Activated CD8-positive, alpha-beta memory T cell treated with anti-CD3 and anti-CD28 coated beads, Interleukin-2, amount 50 U/mL, for 24 hours (primary cell): ENCODE data around the gene ZCCHC24.

ENCODE experiments used
- DNase-seq: peaks from one replicate; pipeline ENCODE4 v3.0.0-alpha.2; 2020; ENCODE audit errors: extremely low read depth

ZCCHC24 gene

GRCh38 chr10:79445161-79445976 lies at the start of gene ZCCHC24:
TSS of gene ZCCHC24 (minus strand) at chr10:79445624. CDS start at chr10:79445440, 184 bp downstream.
- DNase-seq: peak; percentile 87

GRCh38 chr10:79493806-79494205 lies 48.4 kb upstream of the ZCCHC24 start:
- DNase-seq: no peak

- DNase-seq: no peak
These were observed 47.4 kb upstream of the ZCCHC24 start for GRCh38 chr10:79492839-79493238.

- no peak for DNase-seq
These were observed 46.8 kb upstream of the ZCCHC24 start for GRCh38 chr10:79492256-79492655.

GRCh38 chr10:79491143-79491835 lies 45.9 kb upstream of the ZCCHC24 start:
- no peak for DNase-seq

GRCh38 chr10:79490400-79491142 lies 45.1 kb upstream of the ZCCHC24 start:
- no peak for DNase-seq

GRCh38 chr10:79488870-79489269 lies 43.4 kb upstream of the ZCCHC24 start:
- no peak for DNase-seq

- no peak for DNase-seq
These were observed 42.9 kb upstream of the ZCCHC24 start for GRCh38 chr10:79488336-79488735.

GRCh38 chr10:79487296-79488194 lies 42.1 kb upstream of the ZCCHC24 start:
- DNase-seq: peak; percentile 3

- no peak for DNase-seq
These were observed 39.1 kb upstream of the ZCCHC24 start for GRCh38 chr10:79484476-79484875.

- no peak for DNase-seq
These were observed 38.5 kb upstream of the ZCCHC24 start for GRCh38 chr10:79483948-79484347.

GRCh38 chr10:79483299-79483698 lies 37.9 kb upstream of the ZCCHC24 start:
- DNase-seq: no peak

GRCh38 chr10:79482741-79483140 lies 37.3 kb upstream of the ZCCHC24 start:
- DNase-seq: no peak

GRCh38 chr10:79482304-79482703 lies 36.9 kb upstream of the ZCCHC24 start:
- no peak for DNase-seq

- no peak for DNase-seq
These were observed 34.0 kb upstream of the ZCCHC24 start for GRCh38 chr10:79479283-79479909.

- no peak for DNase-seq
These were observed 32.0 kb upstream of the ZCCHC24 start for GRCh38 chr10:79477456-79477855.

- DNase-seq: no peak
These were observed 31.2 kb upstream of the ZCCHC24 start for GRCh38 chr10:79476645-79477044.

GRCh38 chr10:79475877-79476276 lies 30.5 kb upstream of the ZCCHC24 start:
- DNase-seq: no peak

GRCh38 chr10:79475119-79475653 lies 29.8 kb upstream of the ZCCHC24 start:
- no peak for DNase-seq

GRCh38 chr10:79473496-79474095 lies 28.2 kb upstream of the ZCCHC24 start:
- DNase-seq: no peak
